Brain microvascular endothelial cell (primary cell): ENCODE results near the gene PARVB.
"Not testable (repeated sequence)": the region's sequence is repeated elsewhere in the genome, so short reads cannot be mapped to it uniquely, and the experiment has no call there.

Source experiments
- DNase-seq: peaks from one replicate; pipeline ENCODE4 v3.0.0-alpha.2; 2020
- H3K27ac ChIP-seq: fragments of 250-450 bp; sonication (Bioruptor Pico); 2 replicates; pipeline ENCODE4 v1.5.1; 2020; ENCODE audit warnings: mild to moderate bottlenecking, moderate library complexity
- H3K27me3 ChIP-seq: fragments of 250-450 bp; sonication (Bioruptor Pico); replicated peaks from 2 replicates; pipeline ENCODE4 v1.5.1; 2020; ENCODE audit warnings: mild to moderate bottlenecking
- H3K36me3 ChIP-seq: fragments of 250-450 bp; sonication (Bioruptor Pico); replicated peaks from 2 replicates; pipeline ENCODE4 v1.5.1; 2020; ENCODE audit warnings: mild to moderate bottlenecking
- H3K4me3 ChIP-seq: 2 replicates; pipeline ENCODE4 v1.5.1; 2011; ENCODE audit warnings: low read depth, mild to moderate bottlenecking, control low read depth, low read length, moderate library complexity
- CTCF ChIP-seq: IDR thresholded peaks from 2 replicates; pipeline ENCODE4 v1.5.1; 2011; ENCODE audit warnings: low read depth, mild to moderate bottlenecking, moderate library complexity, low read length, control low read depth, inconsistent platforms; ENCODE audit errors: missing control alignments
- in situ Hi-C: cut with HindIII; loops from 2 replicates; pipeline ENCODE4 v1.10.0; 2017; ENCODE audit warnings: low sequenced_read_pairs, low pct_ligation_motif_present

PARVB gene

GRCh38 chr22:44003405-44004103 is 20.5 kb upstream of the PARVB start:
- Histone ChIP-seq H3K36me3 (peaks cover 2% of the 10 kb centered on the region), H3K27ac (no peak overlapping the region), H3K27me3 (no peaks in the 10 kb centered on the region), H3K4me3 (no peak overlapping the region)
- TF ChIP-seq CTCF: peak; percentile 65
- in situ Hi-C loops: no loop called here
- no peak for DNase-seq

- in situ Hi-C loops: no loop called here
- Histone ChIP-seq H3K36me3 (no peaks in the 10 kb centered on the region), H3K27ac (no peak overlapping the region), H3K27me3 (no peaks in the 10 kb centered on the region), H3K4me3 (no peak overlapping the region)
- DNase-seq: no peak
- no peak for TF ChIP-seq CTCF
Observed at GRCh38 chr22:44004104-44004460, 20.0 kb upstream of the PARVB start.

- no peak for TF ChIP-seq CTCF
- in situ Hi-C loops: no loop called here
- no peaks in the 10 kb centered on the region for H3K27me3 ChIP-seq
- H3K27ac ChIP-seq: no peak overlapping the region
- H3K36me3 ChIP-seq: no peaks in the 10 kb centered on the region
- no peak overlapping the region for H3K4me3 ChIP-seq
- no peak for DNase-seq
Observed at GRCh38 chr22:44005524-44005923, 18.6 kb upstream of the PARVB start.

GRCh38 chr22:44012162-44012561 is 11.9 kb upstream of the PARVB start:
- H3K36me3 ChIP-seq: no peaks in the 10 kb centered on the region
- H3K27me3 ChIP-seq: no peaks in the 10 kb centered on the region
- H3K27ac ChIP-seq: no peak overlapping the region
- no peak for DNase-seq
- in situ Hi-C loops: no loop called here
- no peak overlapping the region for H3K4me3 ChIP-seq
- TF ChIP-seq CTCF: no peak

GRCh38 chr22:44012591-44012990 is 11.5 kb upstream of the PARVB start:
- Histone ChIP-seq H3K4me3 (no peak overlapping the region), H3K27ac (no peak overlapping the region), H3K27me3 (no peaks in the 10 kb centered on the region), H3K36me3 (no peaks in the 10 kb centered on the region)
- no peak for DNase-seq
- in situ Hi-C loops: no loop called here
- TF ChIP-seq CTCF: no peak

GRCh38 chr22:44014241-44014640 is 9.9 kb upstream of the PARVB start:
- Histone ChIP-seq H3K27ac (no peak overlapping the region), H3K27me3 (no peaks in the 10 kb centered on the region), H3K4me3 (no peak overlapping the region), H3K36me3 (no peaks in the 10 kb centered on the region)
- TF ChIP-seq CTCF: no peak
- in situ Hi-C loops: no loop called here
- DNase-seq: no peak

- in situ Hi-C loops, H3K36me3 ChIP-seq, H3K4me3 ChIP-seq, DNase-seq, H3K27me3 ChIP-seq, H3K27ac ChIP-seq: not testable (repeated sequence)
Observed at GRCh38 chr22:44016586-44016985, 7.5 kb upstream of the PARVB start.
